Upper lobe of right lung (tissue), 1 donor: Measurements from ENCODE around the gene STX1B. TPM values are rescaled to one million over a fixed set of nuclear protein-coding genes. Genes with fewer than 3 reads are reported as not detected.
A peak's percentile ranks its signal among the peaks of the same experiment; 100 is the strongest.
"Not testable (repeated sequence)": the region's sequence is repeated elsewhere in the genome, so short reads cannot be mapped to it uniquely, and the experiment has no call there.

Experiments used
- ATAC-seq: fragments of 200-7000 bp; cut with Tn5 transposase; one replicate; pipeline ENCODE4 v1.9.1; 2020; ENCODE audit warnings: mild to moderate bottlenecking, moderate library complexity
- DNase-seq: peaks from one replicate; pipeline ENCODE4 v3.0.0-alpha.2; 2020
- H3K27ac ChIP-seq: fragments of 200-600 bp; one replicate; pipeline ENCODE4 v1.8.0; 2022
- H3K27me3 ChIP-seq: fragments of 200-600 bp; one replicate; pipeline ENCODE4 v1.8.0; 2022; ENCODE audit warnings: mild to moderate bottlenecking
- H3K36me3 ChIP-seq: fragments of 200-600 bp; one replicate; pipeline ENCODE4 v1.8.0; 2022
- H3K4me1 ChIP-seq: fragments of 200-600 bp; one replicate; pipeline ENCODE4 v1.8.0; 2022
- H3K4me3 ChIP-seq: fragments of 200-600 bp; one replicate; pipeline ENCODE4 v1.8.0; 2022; ENCODE audit warnings: mild to moderate bottlenecking
- H3K9me3 ChIP-seq: fragments of 200-600 bp; one replicate; pipeline ENCODE4 v1.8.0; 2022
- CTCF ChIP-seq: fragments of 200-600 bp; IDR thresholded peaks from one replicate; pipeline ENCODE4 v1.8.0; 2022; ENCODE audit warnings: antibody characterized with exemption
- intact Hi-C: fragments of 100-400 bp; cut with DNase I; formaldehyde crosslinking; loops from one replicate; pipeline ENCODE4 v1.11.0; 2022
- total RNA-seq: library from RNA; stranded (reverse); fragmentation: NEBNext Ultra II Directional; extraction: Animal tissue kit (Norgen Biotek cat#: 25700); gene quantifications from one replicate; pipeline ENCODE4 v1.2.1, GENCODE V29; 2021
- donor health status: DM: no; HTN: yes; CAD: no; lungs with severe emphysema.

The STX1B gene
- total RNA-seq, 1 donor from 2014 or later: 0.58 TPM

DNA sequence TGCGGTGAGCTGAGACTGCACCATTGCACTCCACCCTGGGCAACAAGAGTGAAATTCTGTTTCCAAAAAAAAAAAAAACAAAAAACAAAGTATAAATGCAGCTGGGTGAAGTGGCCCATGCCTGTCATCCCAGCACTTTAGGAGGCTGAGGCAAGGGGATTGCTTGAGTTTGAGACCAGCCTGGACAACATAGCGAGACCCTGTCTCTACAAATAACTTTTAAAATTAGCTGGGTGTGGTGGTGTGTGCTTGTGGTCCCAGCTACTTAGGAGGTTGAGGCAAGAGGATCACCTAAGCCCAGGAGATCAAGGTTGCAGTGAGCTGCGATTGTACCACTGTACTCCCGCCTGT, 12.8 kb upstream of the STX1B start:
- ATAC-seq (no peak), DNase-seq (no peak)
- TF ChIP-seq CTCF: no peak
- intact Hi-C loops: no loop called here
- Histone ChIP-seq H3K4me1 (no peaks in the 10 kb centered on the region), H3K27ac (no peak overlapping the region), H3K36me3 (no peaks in the 10 kb centered on the region), H3K4me3 (no peak overlapping the region), H3K9me3 (no peaks in the 10 kb centered on the region), H3K27me3 (no peaks in the 10 kb centered on the region)

DNA sequence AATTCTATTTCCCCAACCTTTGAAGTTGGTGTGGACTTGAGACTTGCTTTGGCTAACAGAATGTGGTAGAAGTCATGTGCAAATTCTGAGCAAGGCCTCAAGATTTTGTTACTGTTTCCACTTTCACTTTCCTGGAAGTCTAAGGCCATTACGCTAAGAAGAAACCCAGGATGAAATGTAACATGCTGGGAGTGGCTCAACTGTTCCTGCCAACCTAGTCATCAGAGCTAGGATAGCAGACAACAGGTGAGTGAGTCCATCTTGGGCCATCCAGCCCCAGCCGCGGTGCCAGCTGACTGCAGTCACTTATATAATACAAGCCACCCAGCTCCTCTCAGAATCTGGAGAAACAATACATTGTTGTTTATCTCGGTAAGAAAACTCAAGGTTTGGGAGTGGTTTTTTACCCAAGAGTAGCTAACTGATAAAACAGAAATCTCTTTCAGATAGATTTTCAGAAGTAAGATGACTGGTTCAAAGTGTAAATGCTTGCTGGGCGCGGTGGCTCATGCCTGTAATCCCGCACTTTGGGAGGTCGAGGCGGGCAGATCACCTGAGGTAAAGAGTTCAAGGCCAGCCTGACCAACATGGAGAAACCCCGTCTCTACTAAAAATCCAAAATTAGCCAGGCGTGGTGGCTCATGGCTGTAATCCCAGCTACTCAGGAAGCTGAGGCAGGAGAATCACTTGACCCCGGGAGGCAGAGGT, 12.3 kb upstream of the STX1B start:
- ATAC-seq: peak; percentile 20
- no peak overlapping the region for H3K4me3 ChIP-seq
- TF ChIP-seq CTCF: no peak

GRCh38 chr16:31020536-31020935, 10.1 kb upstream of the STX1B start:
- Histone ChIP-seq H3K4me3 (no peak overlapping the region), H3K4me1 (no peaks in the 10 kb centered on the region), H3K27ac (no peak overlapping the region), H3K36me3 (no peaks in the 10 kb centered on the region), H3K9me3 (no peaks in the 10 kb centered on the region), H3K27me3 (no peaks in the 10 kb centered on the region)
- ATAC-seq (no peak), DNase-seq (no peak)
- TF ChIP-seq CTCF: no peak
- intact Hi-C loops: no loop called here

More for the DNA sequence above, 12.3 kb upstream of the STX1B start:
- Histone ChIP-seq H3K27me3 (no peaks in the 10 kb centered on the region), H3K4me1 (no peaks in the 10 kb centered on the region), H3K9me3 (no peaks in the 10 kb centered on the region), H3K27ac (no peak overlapping the region), H3K36me3 (no peaks in the 10 kb centered on the region)
- intact Hi-C loops: no loop called here
- no peak for DNase-seq

DNA sequence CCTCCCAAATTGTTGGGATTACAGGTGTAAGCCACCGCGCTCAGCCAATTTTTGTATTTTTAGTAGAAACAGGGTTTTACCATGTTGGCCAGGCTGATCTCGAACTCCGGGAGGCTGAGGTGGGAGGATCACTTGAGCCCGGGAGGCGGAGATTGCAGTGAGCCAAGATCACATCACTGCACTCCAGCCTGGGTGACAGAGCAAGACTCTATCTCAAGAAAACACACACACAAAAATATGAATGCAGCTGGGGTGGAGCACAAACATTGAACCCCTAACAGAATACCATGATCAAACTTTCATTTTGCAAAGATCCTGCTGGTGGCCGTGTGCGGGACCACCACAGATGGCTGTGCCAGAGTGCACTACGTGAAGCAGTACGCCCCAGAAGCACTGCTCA, 7.3 kb upstream of the STX1B start:
- H3K4me3 ChIP-seq, H3K27ac ChIP-seq, H3K4me1 ChIP-seq, ATAC-seq, intact Hi-C loops, H3K36me3 ChIP-seq, H3K27me3 ChIP-seq, H3K9me3 ChIP-seq, DNase-seq: not testable (repeated sequence)

DNA sequence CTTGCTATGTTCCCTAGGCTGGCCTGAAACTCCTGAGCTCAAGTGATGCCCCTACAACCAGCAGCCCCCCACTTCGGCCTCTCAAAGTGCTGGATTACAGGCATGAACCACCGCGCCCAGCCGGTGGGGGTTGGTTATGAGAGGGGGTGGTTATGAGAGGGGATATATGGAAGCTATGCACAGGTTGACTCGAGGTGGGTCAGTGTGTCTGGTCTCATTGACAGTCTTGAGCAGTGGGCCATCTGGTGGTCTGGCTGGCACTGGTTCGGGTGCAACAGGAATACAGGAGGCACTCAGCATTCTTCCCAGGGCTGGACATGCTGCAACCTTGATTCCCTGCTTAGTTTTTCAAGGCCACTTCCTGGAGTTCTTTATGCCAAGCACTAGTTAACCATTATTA, 5.6 kb upstream of the STX1B start:
- ATAC-seq: no peak
- DNase-seq: no peak
- H3K36me3 ChIP-seq: no peaks in the 10 kb centered on the region
- no peak for TF ChIP-seq CTCF
- no peak overlapping the region for H3K4me3 ChIP-seq
- H3K27me3 ChIP-seq: peaks cover 18% of the 10 kb centered on the region
- no peaks in the 10 kb centered on the region for H3K9me3 ChIP-seq
- intact Hi-C loops: no loop called here
- no peaks in the 10 kb centered on the region for H3K4me1 ChIP-seq
- no peak overlapping the region for H3K27ac ChIP-seq

DNA sequence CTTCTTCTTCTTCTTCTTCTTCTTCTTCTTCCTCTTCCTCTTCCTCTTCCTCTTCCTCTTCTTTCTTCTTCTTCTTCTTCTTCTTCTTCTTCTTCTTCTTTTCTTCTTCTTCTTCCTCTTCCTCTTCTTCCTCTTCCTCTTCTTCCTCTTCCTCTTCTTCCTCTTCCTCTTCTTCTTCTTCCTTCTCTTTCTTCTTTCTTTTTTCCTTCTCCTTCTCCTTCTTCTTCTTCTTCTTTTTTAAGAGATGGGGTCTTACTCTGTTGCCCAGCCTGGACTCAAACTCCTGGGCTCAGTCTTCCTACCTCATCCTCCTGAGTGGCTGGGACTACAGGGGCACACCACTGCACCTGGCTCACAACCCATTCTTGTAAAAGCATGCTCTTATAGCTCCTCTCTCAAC, 2.9 kb upstream of the STX1B start:
- intact Hi-C loops, H3K36me3 ChIP-seq: not testable (repeated sequence)
- peaks cover 39% of the 10 kb centered on the region for H3K27me3 ChIP-seq

DNA sequence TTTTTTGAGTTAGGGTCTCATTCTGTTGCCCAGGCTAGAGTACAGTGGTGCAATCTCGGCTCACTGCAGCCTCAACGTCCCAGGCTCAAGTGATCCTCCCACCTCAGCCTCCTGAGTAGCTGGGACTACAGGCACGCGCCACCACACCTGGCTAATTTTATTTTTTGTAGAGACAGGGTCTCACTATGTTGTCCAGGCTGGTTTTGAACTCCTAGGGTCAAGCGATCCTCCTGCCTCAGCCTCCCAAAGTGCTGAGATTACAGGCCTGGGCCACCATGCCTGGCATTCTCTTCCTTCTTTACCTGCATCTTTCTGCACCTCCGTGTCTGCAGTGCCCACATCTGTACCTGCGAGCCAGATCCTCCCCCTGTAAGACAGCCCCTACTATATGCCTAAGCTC, 1.4 kb upstream of the STX1B start:
- intact Hi-C loops, H3K4me3 ChIP-seq, H3K4me1 ChIP-seq, H3K27ac ChIP-seq, ATAC-seq, H3K9me3 ChIP-seq, DNase-seq, H3K36me3 ChIP-seq: not testable (repeated sequence)
- peaks cover 46% of the 10 kb centered on the region for H3K27me3 ChIP-seq

More for the DNA sequence above, 2.9 kb upstream of the STX1B start:
- H3K4me1 ChIP-seq, H3K9me3 ChIP-seq, H3K27ac ChIP-seq, DNase-seq, H3K4me3 ChIP-seq, ATAC-seq: not testable (repeated sequence)
